H1 (cell line): ENCODE measurements around the gene LAMB1.

Source experiments
- CREB1 ChIP-seq: IDR thresholded peaks from 2 replicates; pipeline ENCODE4 v1.6.1; 2012; ENCODE audit warnings: inconsistent platforms
- EP300 ChIP-seq, 2 experiments: IDR thresholded peaks; 1 replicate in 1 of 2; 2 replicates in 1 of 2; pipeline ENCODE4 v1.6.1; 2011 to 2012; ENCODE audit warnings: low read depth in 2 of 2, low read length in 2 of 2, mild to moderate bottlenecking in 2 of 2, borderline replicate concordance in 1 of 2, inconsistent platforms in 1 of 2, moderate library complexity in 1 of 2
- EZH2 ChIP-seq: fragments of 200-600 bp; sonication (generic); IDR thresholded peaks from 2 replicates; pipeline ENCODE4 v1.7.1; 2012; ENCODE audit warnings: low read depth, mild to moderate bottlenecking, moderate library complexity, low read length, inconsistent platforms; ENCODE audit not compliant: severe bottlenecking
- NANOG ChIP-seq: IDR thresholded peaks from 2 replicates; pipeline ENCODE4 v1.6.1; 2011; ENCODE audit warnings: low read length, low read depth, mild to moderate bottlenecking, inconsistent platforms; ENCODE audit not compliant: insufficient read depth, poor library complexity, severe bottlenecking
- TF ChIP-seq, protein P1 (sequence below), 3 experiments: IDR thresholded peaks; 1 replicate in 2 of 3; 2 replicates in 1 of 3; pipeline versions ENCODE4 v1.5.1 to v1.6.1; 2011; ENCODE audit warnings: low read length in 3 of 3, mild to moderate bottlenecking in 3 of 3, inconsistent platforms in 2 of 3, low read depth in 1 of 3, moderate library complexity in 1 of 3; ENCODE audit not compliant: insufficient read depth in 1 of 3; ENCODE audit errors: control extremely low read depth in 1 of 3

GRCh38 chr7:107874111-107874510 is 128.8 kb downstream of the LAMB1 start:
- TF ChIP-seq EP300 (IDR thresholded peaks at IDR 0.05; ENCODE audit: borderline replicate concordance in 1 of 2, low read depth in 2 of 2, low read length in 2 of 2) (no peak), NANOG (no peak), EZH2 (no peak), CREB1 (no peak)
- TF ChIP-seq, protein P1, sequence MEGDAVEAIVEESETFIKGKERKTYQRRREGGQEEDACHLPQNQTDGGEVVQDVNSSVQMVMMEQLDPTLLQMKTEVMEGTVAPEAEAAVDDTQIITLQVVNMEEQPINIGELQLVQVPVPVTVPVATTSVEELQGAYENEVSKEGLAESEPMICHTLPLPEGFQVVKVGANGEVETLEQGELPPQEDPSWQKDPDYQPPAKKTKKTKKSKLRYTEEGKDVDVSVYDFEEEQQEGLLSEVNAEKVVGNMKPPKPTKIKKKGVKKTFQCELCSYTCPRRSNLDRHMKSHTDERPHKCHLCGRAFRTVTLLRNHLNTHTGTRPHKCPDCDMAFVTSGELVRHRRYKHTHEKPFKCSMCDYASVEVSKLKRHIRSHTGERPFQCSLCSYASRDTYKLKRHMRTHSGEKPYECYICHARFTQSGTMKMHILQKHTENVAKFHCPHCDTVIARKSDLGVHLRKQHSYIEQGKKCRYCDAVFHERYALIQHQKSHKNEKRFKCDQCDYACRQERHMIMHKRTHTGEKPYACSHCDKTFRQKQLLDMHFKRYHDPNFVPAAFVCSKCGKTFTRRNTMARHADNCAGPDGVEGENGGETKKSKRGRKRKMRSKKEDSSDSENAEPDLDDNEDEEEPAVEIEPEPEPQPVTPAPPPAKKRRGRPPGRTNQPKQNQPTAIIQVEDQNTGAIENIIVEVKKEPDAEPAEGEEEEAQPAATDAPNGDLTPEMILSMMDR (IDR thresholded peaks at IDR 0.05; ENCODE audit: control extremely low read depth in 1 of 3, insufficient read depth in 1 of 3, low read depth in 1 of 3, low read length in 3 of 3) = no peak
